GM12878 (cell line): ENCODE results near the gene CYP2A7. TPM values are rescaled to one million over a fixed set of nuclear protein-coding genes. Genes with fewer than 3 reads are reported as not detected.
"Not testable (repeated sequence)": the region's sequence is repeated elsewhere in the genome, so short reads cannot be mapped to it uniquely, and the experiment has no call there.

Source experiments
- ATAC-seq: fragments of 200-7000 bp; cut with Tn5 transposase; 3 replicates; pipeline ENCODE4 v1.9.1; 2020; ENCODE audit warnings: mild to moderate bottlenecking, moderate library complexity
- BruUV-seq: library from RNA; stranded (reverse); fragments of 400-500 nt; replicated peaks from 2 replicates; lab custom pipeline; 2021; lab: Mats Ljungman, UMichigan
- CTCF ChIA-PET: fragments of 300-600 bp; sonication (Branson Sonifier 250); formaldehyde crosslinking; extraction: SDS; loops from one replicate; lab custom pipeline; 2021; ENCODE audit warnings: inconsistent platforms; lab: Yijun Ruan, JAX
- POLR2A ChIA-PET: fragments of 350-600 bp; formaldehyde crosslinking; extraction: SDS; loops from one replicate; lab custom pipeline; 2021; ENCODE audit warnings: inconsistent platforms; lab: Charles Lee
- RAD21 ChIA-PET: fragments of 300-600 bp; sonication (Branson Sonifier 250); formaldehyde crosslinking; loops from one replicate; lab custom pipeline; 2023; ENCODE audit warnings: antibody characterized with exemption; ENCODE audit not compliant: unreplicated experiment; lab: Charles Lee
- SMC1A ChIA-PET: fragments of 300-600 bp; sonication (Branson Sonifier 250); formaldehyde crosslinking; loops from one replicate; lab custom pipeline; 2023; ENCODE audit not compliant: unreplicated experiment, uncharacterized antibody; lab: Charles Lee
- DNase-seq: peaks from one replicate; pipeline ENCODE4 v3.0.0-alpha.2; 2011; ENCODE audit warnings: low read depth, low spot score
- FAIRE-seq: peaks from 3 replicates; lab custom pipeline; 2011; peaks lifted over from hg19 to GRCh38; lab: Jason Lieb, UNC
- H2AFZ ChIP-seq: 2 replicates; pipeline ENCODE4 v1.6.0; 2011; ENCODE audit warnings: low read depth, low read length, control low read depth; ENCODE audit not compliant: control insufficient read depth
- H3K27ac ChIP-seq: 2 replicates; pipeline ENCODE4 v1.5.1; 2011; ENCODE audit warnings: control low read depth; ENCODE audit not compliant: control insufficient read depth, insufficient read depth
- H3K27me3 ChIP-seq, 2 experiments: replicated peaks in 1 of 2; 2 replicates each; pipeline versions ENCODE4 v1.6.0 to v1.6.1; 2011; ENCODE audit warnings: low read length in 1 of 2; ENCODE audit not compliant: control insufficient read depth in 2 of 2, insufficient read depth in 2 of 2
- H3K36me3 ChIP-seq, 2 experiments: 2 replicates each; pipeline ENCODE4 v1.5.1; 2011; ENCODE audit warnings: low read length in 1 of 2; ENCODE audit not compliant: control insufficient read depth in 2 of 2, insufficient read depth in 2 of 2
- H3K4me1 ChIP-seq: 2 replicates; pipeline ENCODE4 v1.6.1; 2011; ENCODE audit warnings: mild to moderate bottlenecking, low read length, moderate library complexity, mixed read lengths; ENCODE audit not compliant: control insufficient read depth, insufficient read depth
- H3K4me2 ChIP-seq: 2 replicates; pipeline ENCODE4 v1.6.0; 2011; ENCODE audit warnings: control low read depth; ENCODE audit not compliant: control insufficient read depth, insufficient read depth
- H3K4me3 ChIP-seq: fragments of 200-600 bp; sonication (generic); 2 replicates; pipeline ENCODE4 v1.5.1; 2016
- H3K79me2 ChIP-seq: 2 replicates; pipeline ENCODE4 v1.6.0; 2011; ENCODE audit warnings: low read length; ENCODE audit not compliant: control insufficient read depth, insufficient read depth
- H3K9ac ChIP-seq: 2 replicates; pipeline ENCODE4 v1.8.0; 2011; ENCODE audit warnings: low read length, control low read depth, mixed read lengths; ENCODE audit not compliant: control insufficient read depth, insufficient read depth
- H3K9me3 ChIP-seq: replicated peaks from 3 replicates; pipeline ENCODE4 v1.5.1; 2011; ENCODE audit warnings: mild to moderate bottlenecking, low read length; ENCODE audit not compliant: control insufficient read depth, insufficient read depth
- H4K20me1 ChIP-seq: 2 replicates; pipeline ENCODE4 v1.6.0; 2011; ENCODE audit not compliant: control insufficient read depth, insufficient read depth
- GABPA ChIP-seq: IDR thresholded peaks from 2 replicates; pipeline ENCODE4 v1.6.1; 2014; ENCODE audit warnings: antibody characterized with exemption, low read depth, mild to moderate bottlenecking, inconsistent platforms
- HDAC2 ChIP-seq: fragments of 200-600 bp; sonication (generic); IDR thresholded peaks from 2 replicates; pipeline ENCODE4 v1.6.1; 2017
- HDAC6 ChIP-seq: fragments of 200-600 bp; sonication (generic); IDR thresholded peaks from one replicate; pipeline ENCODE4 v1.8.0; 2017; ENCODE audit warnings: antibody characterized with exemption; ENCODE audit not compliant: unreplicated experiment
- TCF3 ChIP-seq: IDR thresholded peaks from 2 replicates; pipeline ENCODE4 v1.6.1; 2012; ENCODE audit warnings: low read depth, mild to moderate bottlenecking, low read length, borderline replicate concordance; ENCODE audit not compliant: insufficient read depth
- WGBS: methylation state at CpG from one replicate; pipeline ENCODE4 v1.1.6; 2016; ENCODE audit warnings: low lambda C conversion rate; ENCODE audit not compliant: insufficient replicate concordance, insufficient coverage; ENCODE audit errors: missing lambda C conversion rate; 5-methylcytosine and 5-hydroxymethylcytosine counted together
- in situ Hi-C: fragments of 300-500 bp; cut with MboI; formaldehyde crosslinking; loops from 9 replicates; pipeline ENCODE4 v1.14.3; 2018; ENCODE audit warnings: mixed read lengths
- intact Hi-C: fragments of 100-400 bp; cut with micrococcal nuclease; formaldehyde crosslinking; loops from one replicate; pipeline ENCODE4 v1.14.2; 2022; ENCODE audit not compliant: unreplicated experiment
- polyA plus RNA-seq, 11 experiments: library from polyadenylated mRNA; depleted of rRNA in 4 of 11; unstranded in 6 of 11; stranded (reverse) in 5 of 11; fragments of >200 nt; fragmentation: Nextera tagmentation in 4 of 11; fragmentation: Illumina TruSeq in 1 of 11; extraction: Ambion mirVana in 4 of 11; extraction: Trizol in 1 of 11; gene quantifications; 1 replicate in 1 of 11; 2 replicates in 10 of 11; pipeline versions ENCODE4 v1.2.1 to v1.2.3, GENCODE V29; 2011 to 2016; ENCODE audit warnings: inconsistent platforms in 2 of 11, missing spikeins in 2 of 11, low read depth in 1 of 11
- total RNA-seq, 4 experiments: library from RNA; depleted of rRNA in 3 of 4; stranded (reverse); fragments of >200 nt in 3 of 4; fragmentation: Illumina TruSeq in 1 of 4; extraction: Trizol in 1 of 4; gene quantifications; 2 replicates each; pipeline versions ENCODE4 v1.2.1 to v1.2.3, GENCODE V29; 2013 to 2021
- TF ChIP-seq, protein P1 (sequence below): fragments of 450-650 bp; IDR thresholded peaks from 2 replicates; pipeline ENCODE4 v1.6.1; 2014; ENCODE audit warnings: mild to moderate bottlenecking
- TF ChIP-seq, protein P2 (sequence below): IDR thresholded peaks from 2 replicates; pipeline ENCODE4 v1.6.1; 2012; ENCODE audit warnings: low read depth, low read length, improper control_type of control experiment

Gene CYP2A7
- total and polyA plus RNA-seq, 10 of the 15 experiments (the other 5 are each of a cell fraction or from before 2014, with no cell fraction given): not detected

- no TSS peak for BruUV-seq
- in situ Hi-C loops (no loop called here), intact Hi-C loops (no loop called here)
- ATAC-seq (no peak), DNase-seq (no peak), FAIRE-seq (no peak)
- Histone ChIP-seq H3K79me2 (no peaks in the 10 kb centered on the region), H4K20me1 (no peaks in the 10 kb centered on the region), H3K9ac (no peak overlapping the region), H3K4me3 (no peak overlapping the region), H3K4me2 (no peak overlapping the region), H3K27ac (no peak overlapping the region), H3K4me1 (no peaks in the 10 kb centered on the region), H2AFZ (no peak overlapping the region), H3K9me3 (no peaks in the 10 kb centered on the region), H3K27me3 (no peaks in the 10 kb centered on the region), H3K36me3 (no peaks in the 10 kb centered on the region)
- ChIA-PET CTCF (interaction anchor here (0.8 to 1.0 kb wide), 3 partner anchors 11 to 1353 kb away, joined by 3 to 4 read pairs (median 3); no protein-coding TSS in a partner anchor), SMC1A (no interaction called here), RAD21 (interaction anchor here (0.6 to 0.7 kb wide), 2 partner anchors 247 to 534 kb away, joined by 3 to 4 read pairs; no protein-coding TSS in a partner anchor), POLR2A (no interaction called here)
- TF ChIP-seq, protein P1, sequence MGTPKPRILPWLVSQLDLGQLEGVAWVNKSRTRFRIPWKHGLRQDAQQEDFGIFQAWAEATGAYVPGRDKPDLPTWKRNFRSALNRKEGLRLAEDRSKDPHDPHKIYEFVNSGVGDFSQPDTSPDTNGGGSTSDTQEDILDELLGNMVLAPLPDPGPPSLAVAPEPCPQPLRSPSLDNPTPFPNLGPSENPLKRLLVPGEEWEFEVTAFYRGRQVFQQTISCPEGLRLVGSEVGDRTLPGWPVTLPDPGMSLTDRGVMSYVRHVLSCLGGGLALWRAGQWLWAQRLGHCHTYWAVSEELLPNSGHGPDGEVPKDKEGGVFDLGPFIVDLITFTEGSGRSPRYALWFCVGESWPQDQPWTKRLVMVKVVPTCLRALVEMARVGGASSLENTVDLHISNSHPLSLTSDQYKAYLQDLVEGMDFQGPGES: no peak
- TF ChIP-seq HDAC2: no peak
- TF ChIP-seq TCF3: no peak
- no peak for TF ChIP-seq HDAC6
- TF ChIP-seq, protein P2, sequence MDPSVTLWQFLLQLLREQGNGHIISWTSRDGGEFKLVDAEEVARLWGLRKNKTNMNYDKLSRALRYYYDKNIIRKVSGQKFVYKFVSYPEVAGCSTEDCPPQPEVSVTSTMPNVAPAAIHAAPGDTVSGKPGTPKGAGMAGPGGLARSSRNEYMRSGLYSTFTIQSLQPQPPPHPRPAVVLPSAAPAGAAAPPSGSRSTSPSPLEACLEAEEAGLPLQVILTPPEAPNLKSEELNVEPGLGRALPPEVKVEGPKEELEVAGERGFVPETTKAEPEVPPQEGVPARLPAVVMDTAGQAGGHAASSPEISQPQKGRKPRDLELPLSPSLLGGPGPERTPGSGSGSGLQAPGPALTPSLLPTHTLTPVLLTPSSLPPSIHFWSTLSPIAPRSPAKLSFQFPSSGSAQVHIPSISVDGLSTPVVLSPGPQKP: no peak
- TF ChIP-seq GABPA: no peak
- 39% methylated on average over 7 of the region's 7 CpGs for WGBS
Measured at GRCh38 chr19:40831502-40832430, 50.3 kb downstream of the CYP2A7 start.

- CTCF ChIA-PET: interaction anchor here (1.0 kb wide), 1 partner anchor 10 kb away, joined by 3 read pairs; no protein-coding TSS in a partner anchor
- BruUV-seq, H4K20me1 ChIP-seq, H2AFZ ChIP-seq, in situ Hi-C loops, RAD21 ChIA-PET, intact Hi-C loops, H3K4me1 ChIP-seq, POLR2A ChIA-PET, H3K9ac ChIP-seq, FAIRE-seq, SMC1A ChIA-PET, H3K27ac ChIP-seq, H3K27me3 ChIP-seq, H3K4me2 ChIP-seq, H3K4me3 ChIP-seq, H3K9me3 ChIP-seq, ATAC-seq, H3K79me2 ChIP-seq, DNase-seq, H3K36me3 ChIP-seq: not testable (repeated sequence)
- WGBS: 82% methylated on average over 16 of the region's 16 CpGs
Measured at GRCh38 chr19:40830741-40831140, 51.3 kb downstream of the CYP2A7 start.
